IMR-90 (cell line): ENCODE measurements around the gene BLNK.
A peak's percentile ranks its signal among the peaks of the same experiment; 100 is the strongest.

ENCODE experiments used
- BHLHE40 ChIP-seq: fragments of 150-350 bp; IDR thresholded peaks from 2 replicates; pipeline ENCODE4 v1.6.1; 2016; ENCODE audit warnings: mild to moderate bottlenecking, low read depth, low read length
- CEBPB ChIP-seq: IDR thresholded peaks from 2 replicates; pipeline ENCODE4 v1.6.1; 2012; ENCODE audit warnings: low read depth, low read length, improper control_type of control experiment
- CHD1 ChIP-seq: IDR thresholded peaks from 2 replicates; pipeline ENCODE4 v1.6.1; 2012; ENCODE audit warnings: low read depth, low read length, improper control_type of control experiment
- CTCF ChIP-seq: conservative IDR thresholded peaks from 2 replicates; pipeline ENCODE4 v1.5.1; 2012; ENCODE audit warnings: mild to moderate bottlenecking, low read depth, low read length, improper control_type of control experiment
- MAFK ChIP-seq: IDR thresholded peaks from 2 replicates; pipeline ENCODE4 v1.6.1; 2012; ENCODE audit warnings: low read depth, low read length, improper control_type of control experiment
- MAZ ChIP-seq: IDR thresholded peaks from 2 replicates; pipeline ENCODE4 v1.6.1; 2012; ENCODE audit warnings: low read depth, mild to moderate bottlenecking, low read length, improper control_type of control experiment, moderate library complexity, borderline replicate concordance
- MXI1 ChIP-seq: IDR thresholded peaks from 2 replicates; pipeline ENCODE4 v1.6.1; 2012; ENCODE audit warnings: low read depth, mild to moderate bottlenecking, low read length, moderate library complexity, borderline replicate concordance
- POLR2A ChIP-seq: IDR thresholded peaks from 2 replicates; pipeline ENCODE4 v1.6.1; 2012; ENCODE audit warnings: mild to moderate bottlenecking, low read depth, low read length
- RAD21 ChIP-seq: IDR thresholded peaks from 2 replicates; pipeline ENCODE4 v1.6.1; 2012; ENCODE audit warnings: low read length, improper control_type of control experiment
- RCOR1 ChIP-seq: IDR thresholded peaks from 2 replicates; pipeline ENCODE4 v1.6.1; 2012; ENCODE audit warnings: mild to moderate bottlenecking, low read length, improper control_type of control experiment; ENCODE audit not compliant: insufficient replicate concordance
- RFX5 ChIP-seq: IDR thresholded peaks from 2 replicates; pipeline ENCODE4 v1.8.0; 2012; ENCODE audit warnings: low read depth, mild to moderate bottlenecking, low read length, moderate library complexity
- SMC3 ChIP-seq: fragments of 150-350 bp; IDR thresholded peaks from 2 replicates; pipeline ENCODE4 v1.6.1; 2016; ENCODE audit warnings: low read depth, mild to moderate bottlenecking, antibody characterized with exemption, low read length, moderate library complexity

GRCh38 chr10:96319754-96320474 is 48.5 kb upstream of the BLNK start:
- no peak for TF ChIP-seq POLR2A
- no peak for TF ChIP-seq CTCF
- no peak for TF ChIP-seq RAD21
- peak; percentile 87 for TF ChIP-seq MAFK
- no peak for TF ChIP-seq RCOR1
- TF ChIP-seq BHLHE40 = no peak
- no peak for TF ChIP-seq MAZ
- no peak for TF ChIP-seq CHD1
- no peak for TF ChIP-seq CEBPB
- no peak for TF ChIP-seq MXI1
- no peak for TF ChIP-seq SMC3
- TF ChIP-seq RFX5 = no peak
